ENCODE data around the gene UBA52. TPM values are rescaled to one million over a fixed set of nuclear protein-coding genes. Genes with fewer than 3 reads are reported as not detected.

UBA52 gene
- total and polyA plus RNA-seq, 2 donors (not counting 1 experiment from before 2014, with no cell fraction given) = 1,837 to 5,694 TPM

DNA sequence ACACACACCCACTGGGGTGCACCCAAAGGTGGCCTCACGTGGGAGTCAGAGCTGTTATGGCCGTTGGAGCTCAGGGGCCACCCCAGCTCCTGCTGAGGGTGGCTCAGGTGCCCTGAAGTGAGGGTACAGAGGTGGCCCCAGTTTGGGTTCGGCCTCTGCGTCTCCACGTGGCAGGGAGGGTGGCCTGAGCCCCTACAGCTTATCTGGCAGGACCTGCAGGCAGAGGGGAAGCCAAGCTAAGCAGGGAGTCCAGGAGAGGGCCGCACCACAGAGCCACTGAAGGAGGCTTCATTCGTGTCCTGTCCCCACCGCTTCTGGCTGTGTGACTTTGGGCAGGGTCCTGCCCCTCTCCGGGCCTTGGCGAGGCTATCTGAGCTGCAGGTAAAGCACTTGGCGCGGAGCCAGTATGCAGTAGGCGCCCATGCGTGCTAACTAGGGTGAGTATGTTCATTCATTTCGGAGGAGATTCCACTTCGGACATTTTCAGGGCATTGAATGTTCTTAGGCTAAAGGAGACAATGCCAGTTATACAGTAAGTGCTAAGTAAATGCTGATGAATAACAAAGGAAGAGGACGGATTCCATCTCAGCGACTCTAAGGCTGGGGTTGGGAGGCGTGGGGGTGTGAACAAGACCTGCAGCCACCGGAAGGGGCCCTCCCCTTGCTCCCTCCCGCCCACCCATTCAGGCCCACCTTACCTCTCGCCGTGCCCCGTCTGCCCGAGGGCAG is 21.9 kb downstream of the UBA52 start:
- peaks cover 7% of the 10 kb centered on the region for H3K27me3 Mint-ChIP-seq
- peaks cover 25% of the 10 kb centered on the region for H3K4me1 Mint-ChIP-seq
- POLR2A ChIA-PET = interaction anchor here (0.6 to 1.0 kb wide), 3 partner anchors 10 to 354 kb away, joined by 3 read pairs; no protein-coding TSS in a partner anchor
- Histone ChIP-seq H3K4me2 (replicated peaks; ENCODE audit: low read depth, low read length, poor library complexity, severe bottlenecking) (peak overlapping the region; percentile 100), H3K36me3 (replicated peaks in 1 of 2; ENCODE audit: control extremely low read depth in 1 of 2, control insufficient read depth in 1 of 2, extremely low read depth in 1 of 2, insufficient read depth in 2 of 2, low read length in 1 of 2) (peaks cover 0 to 6% of the 10 kb centered on the region in 2 experiments), H3K27me3 (replicated peaks in 1 of 4; ENCODE audit: control extremely low read depth in 1 of 4, control insufficient read depth in 3 of 4, insufficient read depth in 4 of 4, low read length in 3 of 4) (peaks cover 0 to 22% (median 7%) of the 10 kb centered on the region in 4 experiments), H4K20me1 (ENCODE audit: control insufficient read depth, insufficient read depth, low read length, poor library complexity, severe bottlenecking) (peaks cover 10% of the 10 kb centered on the region), H3K9me3 (ENCODE audit: control extremely low read depth in 1 of 3, control insufficient read depth in 2 of 3, insufficient read depth in 1 of 3, low read length in 2 of 3) (no peaks in the 10 kb centered on the region), H3K27ac (ENCODE audit: low read length in 2 of 2) (no peak overlapping the region), H3K4me3 (ENCODE audit: control extremely low read depth in 1 of 5, extremely low read depth in 1 of 5, insufficient read depth in 1 of 5, low read depth in 2 of 5, low read length in 4 of 5) (peak overlapping the region in 2 of 5 experiments; percentile 51 to 69), H3K4me1 (ENCODE audit: control insufficient read depth in 2 of 2, insufficient read depth in 2 of 2, low read length in 2 of 2) (peaks cover 21 to 42% of the 10 kb centered on the region in 2 donors), H3K9ac (ENCODE audit: low read length) (no peak overlapping the region), H2AFZ (ENCODE audit: insufficient read depth, low read depth, low read length, poor library complexity, severe bottlenecking) (peak overlapping the region; percentile 81), H3K79me2 (ENCODE audit: control insufficient read depth, insufficient read depth, low read length) (no peaks in the 10 kb centered on the region)
- 69% methylated on average over 17 of the region's 25 CpGs for WGBS (ENCODE audit: insufficient coverage)
- H3K27ac Mint-ChIP-seq = peak overlapping the region; percentile 59
- TF ChIP-seq, protein P1, sequence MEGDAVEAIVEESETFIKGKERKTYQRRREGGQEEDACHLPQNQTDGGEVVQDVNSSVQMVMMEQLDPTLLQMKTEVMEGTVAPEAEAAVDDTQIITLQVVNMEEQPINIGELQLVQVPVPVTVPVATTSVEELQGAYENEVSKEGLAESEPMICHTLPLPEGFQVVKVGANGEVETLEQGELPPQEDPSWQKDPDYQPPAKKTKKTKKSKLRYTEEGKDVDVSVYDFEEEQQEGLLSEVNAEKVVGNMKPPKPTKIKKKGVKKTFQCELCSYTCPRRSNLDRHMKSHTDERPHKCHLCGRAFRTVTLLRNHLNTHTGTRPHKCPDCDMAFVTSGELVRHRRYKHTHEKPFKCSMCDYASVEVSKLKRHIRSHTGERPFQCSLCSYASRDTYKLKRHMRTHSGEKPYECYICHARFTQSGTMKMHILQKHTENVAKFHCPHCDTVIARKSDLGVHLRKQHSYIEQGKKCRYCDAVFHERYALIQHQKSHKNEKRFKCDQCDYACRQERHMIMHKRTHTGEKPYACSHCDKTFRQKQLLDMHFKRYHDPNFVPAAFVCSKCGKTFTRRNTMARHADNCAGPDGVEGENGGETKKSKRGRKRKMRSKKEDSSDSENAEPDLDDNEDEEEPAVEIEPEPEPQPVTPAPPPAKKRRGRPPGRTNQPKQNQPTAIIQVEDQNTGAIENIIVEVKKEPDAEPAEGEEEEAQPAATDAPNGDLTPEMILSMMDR (IDR thresholded peaks at IDR 0.05) = no peak
- TF ChIP-seq EZH2 (IDR thresholded peaks at IDR 0.05; ENCODE audit: borderline replicate concordance, insufficient read depth, low read depth, low read length, poor library complexity, severe bottlenecking) = no peak
- DNase-seq (no peak), ATAC-seq (ENCODE audit: low read depth) (no peak)
- peak overlapping the region; percentile 64 for H3K4me3 Mint-ChIP-seq
- CTCF ChIA-PET = interaction anchor here (0.6 to 6.3 kb wide), 26 partner anchors 8 to 579 kb away, joined by 3 to 47 read pairs (median 4); partner anchors contain the start of genes COPE, DDX49, TMEM59L and UBA52
- intact Hi-C loops (cut with micrococcal nuclease) = loop anchor here (1.0 to 2.0 kb wide), 3 partner anchors 71 to 347 kb away; partner anchors contain the start of genes ELL and HOMER3
- H3K9me3 Mint-ChIP-seq (ENCODE audit: insufficient read depth) = no peaks in the 10 kb centered on the region

Data from B cell (primary cell).